HUES48 (cell line): Measurements from ENCODE around the gene IST1.

Source experiments
- H3K27ac ChIP-seq: one replicate; pipeline ENCODE4 v1.7.0; 2013; ENCODE audit warnings: low read depth, low read length, inconsistent platforms
- H3K27me3 ChIP-seq: 2 replicates; pipeline ENCODE4 v1.6.1; 2013; ENCODE audit warnings: mild to moderate bottlenecking, low read length; ENCODE audit not compliant: control insufficient read depth, insufficient read depth
- H3K36me3 ChIP-seq: 2 replicates; pipeline ENCODE4 v1.6.1; 2013; ENCODE audit warnings: low read length; ENCODE audit not compliant: control insufficient read depth, insufficient read depth
- H3K4me1 ChIP-seq: 2 replicates; pipeline ENCODE4 v1.6.1; 2013; ENCODE audit warnings: mild to moderate bottlenecking, low read length; ENCODE audit not compliant: control insufficient read depth, insufficient read depth
- H3K4me3 ChIP-seq: 2 replicates; pipeline ENCODE4 v1.5.1; 2013; ENCODE audit warnings: mild to moderate bottlenecking, low read depth, low read length
- H3K9ac ChIP-seq: 2 replicates; pipeline ENCODE4 v1.6.1; 2013; ENCODE audit warnings: mild to moderate bottlenecking, low read depth, low read length, moderate library complexity
- H3K9me3 ChIP-seq: 2 replicates; pipeline ENCODE4 v1.6.1; 2013; ENCODE audit warnings: low read length; ENCODE audit not compliant: control insufficient read depth, insufficient read depth

The IST1 gene

GRCh38 chr16:71920658-71921057 is 25.3 kb downstream of the IST1 start:
- H3K4me3 ChIP-seq: no peak overlapping the region
- H3K9me3 ChIP-seq: no peaks in the 10 kb centered on the region
- H3K27me3 ChIP-seq: no peaks in the 10 kb centered on the region
- H3K4me1 ChIP-seq: no peaks in the 10 kb centered on the region
- H3K9ac ChIP-seq: no peak overlapping the region
- H3K27ac ChIP-seq: no peak overlapping the region
- H3K36me3 ChIP-seq: peaks cover 98% of the 10 kb centered on the region

GRCh38 chr16:71923941-71924690 is 28.8 kb downstream of the IST1 start:
- Histone ChIP-seq H3K27me3 (no peaks in the 10 kb centered on the region), H3K27ac (no peak overlapping the region), H3K9me3 (no peaks in the 10 kb centered on the region), H3K4me3 (no peak overlapping the region), H3K9ac (no peak overlapping the region), H3K4me1 (no peaks in the 10 kb centered on the region), H3K36me3 (peaks cover 97% of the 10 kb centered on the region)

- Histone ChIP-seq H3K27me3 (no peaks in the 10 kb centered on the region), H3K27ac (no peak overlapping the region), H3K36me3 (peaks cover 97% of the 10 kb centered on the region), H3K9me3 (no peaks in the 10 kb centered on the region), H3K4me3 (no peak overlapping the region), H3K4me1 (no peaks in the 10 kb centered on the region), H3K9ac (no peak overlapping the region)
These were observed 29.4 kb downstream of the IST1 start for GRCh38 chr16:71924710-71925109.

GRCh38 chr16:71927383-71927782 is 32.1 kb downstream of the IST1 start:
- Histone ChIP-seq H3K9ac (no peak overlapping the region), H3K4me3 (no peak overlapping the region), H3K9me3 (no peaks in the 10 kb centered on the region), H3K27ac (no peak overlapping the region), H3K36me3 (peaks cover 94% of the 10 kb centered on the region), H3K4me1 (no peaks in the 10 kb centered on the region), H3K27me3 (no peaks in the 10 kb centered on the region)

GRCh38 chr16:71927787-71928186 is 32.5 kb downstream of the IST1 start:
- Histone ChIP-seq H3K9ac (no peak overlapping the region), H3K36me3 (peaks cover 90% of the 10 kb centered on the region), H3K4me3 (no peak overlapping the region), H3K27ac (no peak overlapping the region), H3K9me3 (no peaks in the 10 kb centered on the region), H3K27me3 (no peaks in the 10 kb centered on the region), H3K4me1 (no peaks in the 10 kb centered on the region)

- H3K27ac ChIP-seq: no peak overlapping the region
- no peak overlapping the region for H3K4me3 ChIP-seq
- H3K9me3 ChIP-seq: no peaks in the 10 kb centered on the region
- no peak overlapping the region for H3K9ac ChIP-seq
- no peaks in the 10 kb centered on the region for H3K27me3 ChIP-seq
- H3K4me1 ChIP-seq: no peaks in the 10 kb centered on the region
- peaks cover 85% of the 10 kb centered on the region for H3K36me3 ChIP-seq
These were observed 33.7 kb downstream of the IST1 start for GRCh38 chr16:71929048-71929447.

- Histone ChIP-seq H3K4me3 (no peak overlapping the region), H3K27me3 (no peaks in the 10 kb centered on the region), H3K9me3 (no peaks in the 10 kb centered on the region), H3K36me3 (peaks cover 83% of the 10 kb centered on the region), H3K9ac (no peak overlapping the region), H3K4me1 (no peaks in the 10 kb centered on the region), H3K27ac (no peak overlapping the region)
These were observed 34.8 kb downstream of the IST1 start for GRCh38 chr16:71930013-71930563.

GRCh38 chr16:71931001-71931400 is 35.7 kb downstream of the IST1 start:
- no peak overlapping the region for H3K27ac ChIP-seq
- no peak overlapping the region for H3K9ac ChIP-seq
- H3K9me3 ChIP-seq: no peaks in the 10 kb centered on the region
- H3K4me3 ChIP-seq: no peak overlapping the region
- H3K36me3 ChIP-seq: peaks cover 76% of the 10 kb centered on the region
- H3K4me1 ChIP-seq: no peaks in the 10 kb centered on the region
- no peaks in the 10 kb centered on the region for H3K27me3 ChIP-seq

GRCh38 chr16:71931599-71931998 is 36.3 kb downstream of the IST1 start:
- peaks cover 70% of the 10 kb centered on the region for H3K36me3 ChIP-seq
- H3K27me3 ChIP-seq: no peaks in the 10 kb centered on the region

GRCh38 chr16:71933017-71933416 is 37.7 kb downstream of the IST1 start:
- H3K9ac ChIP-seq: no peak overlapping the region
- H3K9me3 ChIP-seq: no peaks in the 10 kb centered on the region
- H3K4me1 ChIP-seq: 0 out of 2 replicates have a peak, but pooled peaks cover 2% of the 10 kb centered on the region
- H3K27me3 ChIP-seq: no peaks in the 10 kb centered on the region
- peaks cover 55% of the 10 kb centered on the region for H3K36me3 ChIP-seq
- H3K27ac ChIP-seq: no peak overlapping the region
- H3K4me3 ChIP-seq: no peak overlapping the region

More at GRCh38 chr16:71931599-71931998, 36.3 kb downstream of the IST1 start:
- H3K4me1 ChIP-seq: no peaks in the 10 kb centered on the region
- H3K27ac ChIP-seq: no peak overlapping the region
- H3K9ac ChIP-seq: no peak overlapping the region
- no peaks in the 10 kb centered on the region for H3K9me3 ChIP-seq
- no peak overlapping the region for H3K4me3 ChIP-seq

- Histone ChIP-seq H3K9me3 (no peaks in the 10 kb centered on the region), H3K27ac (peak overlapping the region; percentile 5), H3K4me1 (0 out of 2 replicates have a peak, but pooled peaks cover 2% of the 10 kb centered on the region), H3K27me3 (no peaks in the 10 kb centered on the region), H3K36me3 (peaks cover 45% of the 10 kb centered on the region), H3K4me3 (no peak overlapping the region), H3K9ac (no peak overlapping the region)
These were observed 38.8 kb downstream of the IST1 start for GRCh38 chr16:71933913-71934695.
